PFSK-1 (cell line): Measurements from ENCODE around the gene ELL2.

Experiments
- POLR2AphosphoS5 ChIP-seq: IDR thresholded peaks from 2 replicates; pipeline ENCODE4 v1.6.1; 2012; ENCODE audit warnings: low read depth, mild to moderate bottlenecking, control low read depth, low read length, moderate library complexity
- REST ChIP-seq, 2 experiments: IDR thresholded peaks; 2 replicates each; pipeline versions ENCODE4 v1.6.1 to v1.8.0; 2011 to 2012; ENCODE audit warnings: low read depth in 2 of 2, low read length in 2 of 2, control low read depth in 1 of 2, inconsistent platforms in 1 of 2, mild to moderate bottlenecking in 1 of 2, moderate library complexity in 1 of 2; ENCODE audit not compliant: insufficient read depth in 1 of 2
- TAF1 ChIP-seq: IDR thresholded peaks from 2 replicates; pipeline ENCODE4 v1.6.1; 2012; ENCODE audit warnings: low read length, control low read depth, borderline replicate concordance; ENCODE audit not compliant: insufficient read depth

GRCh38 chr5:95871146-95871806, 90.4 kb downstream of the ELL2 start:
- no peak for TF ChIP-seq REST (IDR thresholded peaks at IDR 0.05; ENCODE audit: insufficient read depth in 1 of 2, low read depth in 2 of 2, low read length in 2 of 2)
- no peak for TF ChIP-seq POLR2AphosphoS5
- TF ChIP-seq TAF1: no peak
